GM12878 (cell line): ENCODE measurements around the gene MMGT1. TPM values are rescaled to one million over a fixed set of nuclear protein-coding genes. Genes with fewer than 3 reads are reported as not detected.

ENCODE experiments used
- ATAC-seq: fragments of 200-7000 bp; cut with Tn5 transposase; 3 replicates; pipeline ENCODE4 v1.9.1; 2020; ENCODE audit warnings: mild to moderate bottlenecking, moderate library complexity
- BruUV-seq: library from RNA; stranded (reverse); fragments of 400-500 nt; replicated peaks from 2 replicates; lab custom pipeline; 2021; lab: Mats Ljungman, UMichigan
- CTCF ChIA-PET: fragments of 300-600 bp; sonication (Branson Sonifier 250); formaldehyde crosslinking; extraction: SDS; loops from one replicate; lab custom pipeline; 2021; ENCODE audit warnings: inconsistent platforms; lab: Yijun Ruan, JAX
- POLR2A ChIA-PET: fragments of 350-600 bp; formaldehyde crosslinking; extraction: SDS; loops from one replicate; lab custom pipeline; 2021; ENCODE audit warnings: inconsistent platforms; lab: Charles Lee
- RAD21 ChIA-PET: fragments of 300-600 bp; sonication (Branson Sonifier 250); formaldehyde crosslinking; loops from one replicate; lab custom pipeline; 2023; ENCODE audit warnings: antibody characterized with exemption; ENCODE audit not compliant: unreplicated experiment; lab: Charles Lee
- SMC1A ChIA-PET: fragments of 300-600 bp; sonication (Branson Sonifier 250); formaldehyde crosslinking; loops from one replicate; lab custom pipeline; 2023; ENCODE audit not compliant: unreplicated experiment, uncharacterized antibody; lab: Charles Lee
- DNase-seq: peaks from one replicate; pipeline ENCODE4 v3.0.0-alpha.2; 2011; ENCODE audit warnings: low read depth, low spot score
- FAIRE-seq: peaks from 3 replicates; lab custom pipeline; 2011; peaks lifted over from hg19 to GRCh38; lab: Jason Lieb, UNC
- H2AFZ ChIP-seq: 2 replicates; pipeline ENCODE4 v1.6.0; 2011; ENCODE audit warnings: low read depth, low read length, control low read depth; ENCODE audit not compliant: control insufficient read depth
- H3K27ac ChIP-seq: 2 replicates; pipeline ENCODE4 v1.5.1; 2011; ENCODE audit warnings: control low read depth; ENCODE audit not compliant: control insufficient read depth, insufficient read depth
- H3K27me3 ChIP-seq, 2 experiments: replicated peaks in 1 of 2; 2 replicates each; pipeline versions ENCODE4 v1.6.0 to v1.6.1; 2011; ENCODE audit warnings: low read length in 1 of 2; ENCODE audit not compliant: control insufficient read depth in 2 of 2, insufficient read depth in 2 of 2
- H3K36me3 ChIP-seq, 2 experiments: 2 replicates each; pipeline ENCODE4 v1.5.1; 2011; ENCODE audit warnings: low read length in 1 of 2; ENCODE audit not compliant: control insufficient read depth in 2 of 2, insufficient read depth in 2 of 2
- H3K4me1 ChIP-seq: 2 replicates; pipeline ENCODE4 v1.6.1; 2011; ENCODE audit warnings: mild to moderate bottlenecking, low read length, moderate library complexity, mixed read lengths; ENCODE audit not compliant: control insufficient read depth, insufficient read depth
- H3K4me2 ChIP-seq: 2 replicates; pipeline ENCODE4 v1.6.0; 2011; ENCODE audit warnings: control low read depth; ENCODE audit not compliant: control insufficient read depth, insufficient read depth
- H3K4me3 ChIP-seq: fragments of 200-600 bp; sonication (generic); 2 replicates; pipeline ENCODE4 v1.5.1; 2016
- H3K79me2 ChIP-seq: 2 replicates; pipeline ENCODE4 v1.6.0; 2011; ENCODE audit warnings: low read length; ENCODE audit not compliant: control insufficient read depth, insufficient read depth
- H3K9ac ChIP-seq: 2 replicates; pipeline ENCODE4 v1.8.0; 2011; ENCODE audit warnings: low read length, control low read depth, mixed read lengths; ENCODE audit not compliant: control insufficient read depth, insufficient read depth
- H3K9me3 ChIP-seq: replicated peaks from 3 replicates; pipeline ENCODE4 v1.5.1; 2011; ENCODE audit warnings: mild to moderate bottlenecking, low read length; ENCODE audit not compliant: control insufficient read depth, insufficient read depth
- H4K20me1 ChIP-seq: 2 replicates; pipeline ENCODE4 v1.6.0; 2011; ENCODE audit not compliant: control insufficient read depth, insufficient read depth
- CHD4 ChIP-seq: fragments of 200-600 bp; sonication (generic); IDR thresholded peaks from 2 replicates; pipeline ENCODE4 v1.6.1; 2016; ENCODE audit warnings: mild to moderate bottlenecking
- CTCF ChIP-seq, 3 experiments: IDR thresholded peaks in 2 of 3; conservative IDR thresholded peaks in 1 of 3; 2 replicates each; pipeline ENCODE4 v1.5.1; 2011; ENCODE audit warnings: low read depth in 3 of 3, low read length in 3 of 3, mild to moderate bottlenecking in 3 of 3, control low read depth in 2 of 3, moderate library complexity in 2 of 3, inconsistent platforms in 1 of 3, mixed read lengths in 1 of 3; ENCODE audit not compliant: control insufficient read depth in 2 of 3, insufficient read depth in 1 of 3; ENCODE audit errors: extremely low read depth in 1 of 3
- E2F4 ChIP-seq: IDR thresholded peaks from 2 replicates; pipeline ENCODE4 v1.6.1; 2012; ENCODE audit warnings: low read depth, low read length, improper control_type of control experiment
- FOXM1 ChIP-seq: IDR thresholded peaks from 2 replicates; pipeline ENCODE4 v1.6.1; 2012; ENCODE audit warnings: low read depth, mild to moderate bottlenecking, inconsistent platforms, low read length, moderate library complexity
- GABPA ChIP-seq: IDR thresholded peaks from 2 replicates; pipeline ENCODE4 v1.6.1; 2014; ENCODE audit warnings: antibody characterized with exemption, low read depth, mild to moderate bottlenecking, inconsistent platforms
- IKZF2 ChIP-seq, 2 experiments: fragments of 450-650 bp; IDR thresholded peaks; 2 replicates each; pipeline ENCODE4 v1.6.1; 2017; ENCODE audit warnings: mild to moderate bottlenecking in 2 of 2, moderate library complexity in 2 of 2
- NR2C2 ChIP-seq: IDR thresholded peaks from 2 replicates; pipeline ENCODE4 v1.6.1; 2011; ENCODE audit warnings: borderline replicate concordance, low read depth; ENCODE audit not compliant: control insufficient read depth, insufficient read length
- POLR2AphosphoS2 ChIP-seq: IDR thresholded peaks from 2 replicates; pipeline ENCODE4 v1.6.1; 2011; ENCODE audit warnings: low read depth, mild to moderate bottlenecking, low read length, improper control_type of control experiment, moderate library complexity
- RBBP5 ChIP-seq: fragments of 200-600 bp; sonication (generic); conservative IDR thresholded peaks from 2 replicates; pipeline ENCODE4 v1.6.1; 2016
- RFX5 ChIP-seq: IDR thresholded peaks from 2 replicates; pipeline ENCODE4 v1.6.1; 2011; ENCODE audit warnings: low read depth, low read length, improper control_type of control experiment
- SIX5 ChIP-seq: IDR thresholded peaks from 2 replicates; pipeline ENCODE4 v1.6.1; 2011; ENCODE audit warnings: mild to moderate bottlenecking, low read depth, low read length, moderate library complexity; ENCODE audit not compliant: severe bottlenecking
- SMAD5 ChIP-seq: IDR thresholded peaks from 2 replicates; pipeline ENCODE4 v1.6.1; 2016; ENCODE audit warnings: antibody characterized with exemption, low read depth
- STAT1 ChIP-seq: fragments of 450-650 bp; conservative IDR thresholded peaks from 2 replicates; pipeline ENCODE4 v1.6.1; 2014; ENCODE audit warnings: antibody characterized with exemption, mild to moderate bottlenecking
- SUPT20H ChIP-seq: IDR thresholded peaks from 2 replicates; pipeline ENCODE4 v1.6.1; 2011; ENCODE audit warnings: low read depth, mild to moderate bottlenecking, low read length, moderate library complexity, borderline replicate concordance; ENCODE audit not compliant: control insufficient read depth
- ZBED1 ChIP-seq: IDR thresholded peaks from 2 replicates; pipeline ENCODE4 v1.6.1; 2016; ENCODE audit warnings: borderline replicate concordance
- ZNF24 ChIP-seq: fragments of 450-650 bp; IDR thresholded peaks from 2 replicates; pipeline ENCODE4 v1.6.1; 2017; ENCODE audit warnings: antibody characterized with exemption, mild to moderate bottlenecking
- ZSCAN29 ChIP-seq: fragments of 450-650 bp; IDR thresholded peaks from 2 replicates; pipeline ENCODE4 v1.6.1; 2017; ENCODE audit warnings: mild to moderate bottlenecking, moderate library complexity
- WGBS: methylation state at CpG from one replicate; pipeline ENCODE4 v1.1.6; 2016; ENCODE audit warnings: low lambda C conversion rate; ENCODE audit not compliant: insufficient replicate concordance, insufficient coverage; ENCODE audit errors: missing lambda C conversion rate; 5-methylcytosine and 5-hydroxymethylcytosine counted together
- in situ Hi-C: fragments of 300-500 bp; cut with MboI; formaldehyde crosslinking; loops from 9 replicates; pipeline ENCODE4 v1.14.3; 2018; ENCODE audit warnings: mixed read lengths
- intact Hi-C: fragments of 100-400 bp; cut with micrococcal nuclease; formaldehyde crosslinking; loops from one replicate; pipeline ENCODE4 v1.14.2; 2022; ENCODE audit not compliant: unreplicated experiment
- polyA plus RNA-seq, 11 experiments: library from polyadenylated mRNA; depleted of rRNA in 4 of 11; unstranded in 6 of 11; stranded (reverse) in 5 of 11; fragments of >200 nt; fragmentation: Nextera tagmentation in 4 of 11; fragmentation: Illumina TruSeq in 1 of 11; extraction: Ambion mirVana in 4 of 11; extraction: Trizol in 1 of 11; gene quantifications; 1 replicate in 1 of 11; 2 replicates in 10 of 11; pipeline versions ENCODE4 v1.2.1 to v1.2.3, GENCODE V29; 2011 to 2016; ENCODE audit warnings: inconsistent platforms in 2 of 11, missing spikeins in 2 of 11, low read depth in 1 of 11
- total RNA-seq, 4 experiments: library from RNA; depleted of rRNA in 3 of 4; stranded (reverse); fragments of >200 nt in 3 of 4; fragmentation: Illumina TruSeq in 1 of 4; extraction: Trizol in 1 of 4; gene quantifications; 2 replicates each; pipeline versions ENCODE4 v1.2.1 to v1.2.3, GENCODE V29; 2013 to 2021

The MMGT1 gene
- total and polyA plus RNA-seq, 10 of the 15 experiments (the other 5 are each of a cell fraction or from before 2014, with no cell fraction given): 8.8 to 19.2 (median 13.7) TPM

- RAD21 ChIA-PET: no interaction called here
- Histone ChIP-seq H3K36me3 (no peaks in the 10 kb centered on the region), H3K4me1 (no peaks in the 10 kb centered on the region), H2AFZ (no peak overlapping the region), H3K27me3 (no peaks in the 10 kb centered on the region), H3K4me3 (no peak overlapping the region), H3K9me3 (no peaks in the 10 kb centered on the region), H3K4me2 (no peak overlapping the region)
- in situ Hi-C loops: no loop called here
- 62% methylated on average over 5 of the region's 5 CpGs for WGBS
- DNase-seq: no peak
- no TSS peak for BruUV-seq
- intact Hi-C loops: no loop called here
- CTCF ChIA-PET: no interaction called here
- no peak for TF ChIP-seq FOXM1
- TF ChIP-seq GABPA: no peak
- no peak for TF ChIP-seq ZNF24
- no peak for TF ChIP-seq NR2C2
- TF ChIP-seq IKZF2 (IDR thresholded peaks at IDR 0.05): no peak
- no peak for TF ChIP-seq RFX5
- TF ChIP-seq, all 136 proteins: peak for 0
- SMC1A ChIA-PET: no interaction called here
- no peaks in the 10 kb centered on the region for H4K20me1 ChIP-seq
- POLR2A ChIA-PET: no interaction called here
- FAIRE-seq: no peak
- H3K9ac ChIP-seq: no peak overlapping the region
- peaks cover 4% of the 10 kb centered on the region for H3K79me2 ChIP-seq
- ATAC-seq: no peak
- H3K27ac ChIP-seq: no peak overlapping the region
Measured at GRCh38 chrX:135981010-135981409, 7.2 kb upstream of the MMGT1 start.

GRCh38 chrX:135977611-135978010, 3.8 kb upstream of the MMGT1 start:
- ChIA-PET POLR2A (no interaction called here), CTCF (interaction anchor here (0.6 kb wide), 1 partner anchor 601 kb away, joined by 5 read pairs; no protein-coding TSS in a partner anchor), SMC1A (interaction anchor here (0.8 kb wide), 2 partner anchors 11 to 692 kb away, joined by 3 read pairs; no protein-coding TSS in a partner anchor), RAD21 (interaction anchor here (1.2 kb wide), 1 partner anchor 51 kb away, joined by 3 read pairs; no protein-coding TSS in a partner anchor)
- Histone ChIP-seq H3K27me3 (no peaks in the 10 kb centered on the region), H2AFZ (no peak overlapping the region), H4K20me1 (no peaks in the 10 kb centered on the region), H3K9ac (no peak overlapping the region), H3K4me2 (no peak overlapping the region), H3K79me2 (peaks cover 8% of the 10 kb centered on the region), H3K4me3 (no peak overlapping the region), H3K27ac (no peak overlapping the region), H3K4me1 (no peaks in the 10 kb centered on the region), H3K36me3 (no peaks in the 10 kb centered on the region), H3K9me3 (no peaks in the 10 kb centered on the region)
- no peak for FAIRE-seq
- in situ Hi-C loops: no loop called here
- DNase-seq: no peak
- intact Hi-C loops: no loop called here
- no peak for ATAC-seq
- BruUV-seq: no TSS peak
- 38% methylated on average over 4 of the region's 4 CpGs for WGBS
- TF ChIP-seq ZSCAN29: no peak
- no peak for TF ChIP-seq SIX5
- TF ChIP-seq FOXM1: no peak
- TF ChIP-seq SUPT20H: no peak
- TF ChIP-seq STAT1: no peak
- TF ChIP-seq CHD4: no peak
- TF ChIP-seq POLR2AphosphoS2: no peak
- TF ChIP-seq E2F4: no peak
- TF ChIP-seq ZBED1: no peak
- no peak for TF ChIP-seq CTCF (IDR thresholded peaks at IDR 0.05 in 2 of 3, conservative IDR thresholded peaks at IDR 0.05 in 1 of 3; ENCODE audit: control insufficient read depth in 2 of 3, extremely low read depth in 1 of 3, insufficient read depth in 1 of 3, low read depth in 3 of 3, low read length in 3 of 3)
- TF ChIP-seq SMAD5: no peak
- no peak for TF ChIP-seq RBBP5
